SK-N-SH treated with all-trans-retinoic acid at 6 μM for 48 hours (cell line): Measurements from ENCODE around the gene SAC3D1.

Experiments used
- ATAC-seq: fragments of 200-7000 bp; cut with Tn5 transposase; 3 replicates; pipeline ENCODE4 v1.9.1; 2020; ENCODE audit warnings: mild to moderate bottlenecking, moderate library complexity
- CREB5 ChIP-seq: fragments of 250-450 bp; sonication (Bioruptor Pico); IDR thresholded peaks from 2 replicates; pipeline ENCODE4 v1.5.1; 2020; ENCODE audit warnings: low read depth, mild to moderate bottlenecking, moderate library complexity
- CSDC2 ChIP-seq: fragments of 250-450 bp; sonication (Bioruptor Pico); IDR thresholded peaks from 2 replicates; pipeline ENCODE4 v1.5.0; 2020; ENCODE audit warnings: mild to moderate bottlenecking, moderate library complexity
- ESRRG ChIP-seq: fragments of 250-450 bp; sonication (Bioruptor Pico); IDR thresholded peaks from 2 replicates; pipeline ENCODE4 v1.6.1; 2021; ENCODE audit warnings: mild to moderate bottlenecking
- GLIS3 ChIP-seq: fragments of 250-450 bp; sonication (Bioruptor Pico); IDR thresholded peaks from 2 replicates; pipeline ENCODE4 v1.5.0; 2020; ENCODE audit warnings: mild to moderate bottlenecking, moderate library complexity
- ISL1 ChIP-seq: fragments of 250-450 bp; sonication (Bioruptor Pico); IDR thresholded peaks from 2 replicates; pipeline ENCODE4 v2.1.2; 2022; ENCODE audit warnings: mild to moderate bottlenecking, moderate library complexity
- OSR1 ChIP-seq: fragments of 250-450 bp; sonication (Bioruptor Pico); IDR thresholded peaks from 2 replicates; pipeline ENCODE4 v1.8.0; 2022; ENCODE audit warnings: moderate library complexity, mild to moderate bottlenecking, inconsistent platforms
- PATZ1 ChIP-seq: fragments of 250-450 bp; sonication (Bioruptor Pico); IDR thresholded peaks from 2 replicates; pipeline ENCODE4 v1.8.0; 2020; ENCODE audit warnings: mild to moderate bottlenecking, moderate library complexity, borderline replicate concordance
- POU6F1 ChIP-seq: fragments of 250-450 bp; sonication (Bioruptor Pico); IDR thresholded peaks from 2 replicates; pipeline ENCODE4 v1.8.0; 2021; ENCODE audit warnings: low read depth, mild to moderate bottlenecking, moderate library complexity, borderline replicate concordance
- RARB ChIP-seq: fragments of 250-450 bp; sonication (Bioruptor Pico); IDR thresholded peaks from 2 replicates; pipeline ENCODE4 v1.8.0; 2021; ENCODE audit warnings: mild to moderate bottlenecking, moderate library complexity
- SNAI2 ChIP-seq: fragments of 250-450 bp; sonication (Bioruptor Pico); IDR thresholded peaks from 2 replicates; pipeline ENCODE4 v1.5.0; 2020; ENCODE audit warnings: mild to moderate bottlenecking, moderate library complexity
- TCF4 ChIP-seq: fragments of 250-450 bp; sonication (Bioruptor Pico); IDR thresholded peaks from 2 replicates; pipeline ENCODE4 v1.8.0; 2021; ENCODE audit warnings: mild to moderate bottlenecking, moderate library complexity, borderline replicate concordance
- TOX ChIP-seq: fragments of 250-450 bp; sonication (Bioruptor Pico); IDR thresholded peaks from 2 replicates; pipeline ENCODE4 v1.8.0; 2021; ENCODE audit warnings: mild to moderate bottlenecking, moderate library complexity, borderline replicate concordance
- ZC3H10 ChIP-seq: fragments of 250-450 bp; sonication (Bioruptor Pico); IDR thresholded peaks from 2 replicates; pipeline ENCODE4 v1.5.1; 2021; ENCODE audit warnings: mild to moderate bottlenecking, moderate library complexity
- ZFP3 ChIP-seq: fragments of 250-450 bp; sonication (Bioruptor Pico); IDR thresholded peaks from 2 replicates; pipeline ENCODE4 v1.5.0; 2020; ENCODE audit warnings: mild to moderate bottlenecking, moderate library complexity
- ZNF70 ChIP-seq: fragments of 450-650 bp; formaldehyde crosslinking; IDR thresholded peaks from 2 replicates; pipeline ENCODE4 v1.5.0; 2020; ENCODE audit warnings: mild to moderate bottlenecking, moderate library complexity
- ZNF8 ChIP-seq: fragments of 450-650 bp; formaldehyde crosslinking; IDR thresholded peaks from 2 replicates; pipeline ENCODE4 v1.5.0; 2020; ENCODE audit warnings: mild to moderate bottlenecking, moderate library complexity
- TF ChIP-seq, protein P1 (sequence below): fragments of 250-450 bp; sonication (Bioruptor Pico); IDR thresholded peaks from 2 replicates; pipeline ENCODE4 v1.5.0; 2020; ENCODE audit warnings: mild to moderate bottlenecking, moderate library complexity
- TF ChIP-seq, protein P2 (sequence below): fragments of 250-450 bp; sonication (Bioruptor Pico); IDR thresholded peaks from 2 replicates; pipeline ENCODE4 v1.5.1; 2021; ENCODE audit warnings: mild to moderate bottlenecking, moderate library complexity

The SAC3D1 gene

GRCh38 chr11:65056999-65057398 lies 16.0 kb downstream of the SAC3D1 start:
- TF ChIP-seq ZNF70 (CRISPR knock-in tag), result no peak
- TF ChIP-seq ZC3H10 (CRISPR knock-in tag), result no peak
- no peak for TF ChIP-seq POU6F1 (CRISPR knock-in tag)
- TF ChIP-seq, protein P1, sequence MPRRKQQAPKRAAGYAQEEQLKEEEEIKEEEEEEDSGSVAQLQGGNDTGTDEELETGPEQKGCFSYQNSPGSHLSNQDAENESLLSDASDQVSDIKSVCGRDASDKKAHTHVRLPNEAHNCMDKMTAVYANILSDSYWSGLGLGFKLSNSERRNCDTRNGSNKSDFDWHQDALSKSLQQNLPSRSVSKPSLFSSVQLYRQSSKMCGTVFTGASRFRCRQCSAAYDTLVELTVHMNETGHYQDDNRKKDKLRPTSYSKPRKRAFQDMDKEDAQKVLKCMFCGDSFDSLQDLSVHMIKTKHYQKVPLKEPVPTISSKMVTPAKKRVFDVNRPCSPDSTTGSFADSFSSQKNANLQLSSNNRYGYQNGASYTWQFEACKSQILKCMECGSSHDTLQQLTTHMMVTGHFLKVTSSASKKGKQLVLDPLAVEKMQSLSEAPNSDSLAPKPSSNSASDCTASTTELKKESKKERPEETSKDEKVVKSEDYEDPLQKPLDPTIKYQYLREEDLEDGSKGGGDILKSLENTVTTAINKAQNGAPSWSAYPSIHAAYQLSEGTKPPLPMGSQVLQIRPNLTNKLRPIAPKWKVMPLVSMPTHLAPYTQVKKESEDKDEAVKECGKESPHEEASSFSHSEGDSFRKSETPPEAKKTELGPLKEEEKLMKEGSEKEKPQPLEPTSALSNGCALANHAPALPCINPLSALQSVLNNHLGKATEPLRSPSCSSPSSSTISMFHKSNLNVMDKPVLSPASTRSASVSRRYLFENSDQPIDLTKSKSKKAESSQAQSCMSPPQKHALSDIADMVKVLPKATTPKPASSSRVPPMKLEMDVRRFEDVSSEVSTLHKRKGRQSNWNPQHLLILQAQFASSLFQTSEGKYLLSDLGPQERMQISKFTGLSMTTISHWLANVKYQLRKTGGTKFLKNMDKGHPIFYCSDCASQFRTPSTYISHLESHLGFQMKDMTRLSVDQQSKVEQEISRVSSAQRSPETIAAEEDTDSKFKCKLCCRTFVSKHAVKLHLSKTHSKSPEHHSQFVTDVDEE (CRISPR knock-in tag), result no peak
- TF ChIP-seq CSDC2 (CRISPR knock-in tag), result no peak
- TF ChIP-seq TCF4 (CRISPR knock-in tag), result no peak
- TF ChIP-seq, all 23 proteins: peak for 0
- ATAC-seq, result no peak

DNA sequence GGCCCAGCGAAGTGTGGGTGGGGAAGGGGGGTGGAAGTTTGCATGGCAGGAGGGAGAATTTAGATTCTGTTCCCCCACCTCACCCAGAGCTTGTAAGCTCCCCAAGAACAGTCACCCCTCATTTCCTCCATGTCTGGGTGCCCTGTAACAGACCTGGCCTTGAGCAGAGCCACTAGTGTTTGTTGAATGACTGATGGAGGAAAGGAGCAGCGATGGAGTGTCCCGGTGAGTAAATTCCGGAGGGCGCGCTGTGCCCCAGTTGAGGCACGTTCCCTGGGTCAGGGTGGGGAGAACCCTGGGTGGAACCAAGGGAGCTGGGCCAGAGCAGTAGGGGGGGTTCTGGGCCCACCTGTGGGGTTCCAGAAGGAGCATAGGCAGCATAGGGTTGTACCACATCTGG lies 16.5 kb downstream of the SAC3D1 start:
- ATAC-seq, result no peak

More for the DNA sequence above, 16.5 kb downstream of the SAC3D1 start:
- TF ChIP-seq ZNF8 (CRISPR knock-in tag), result no peak
- TF ChIP-seq TOX (CRISPR knock-in tag), result no peak
- TF ChIP-seq ZFP3, result no peak
- no peak for TF ChIP-seq PATZ1 (CRISPR knock-in tag)
- TF ChIP-seq RARB, result no peak
- TF ChIP-seq, protein P2, sequence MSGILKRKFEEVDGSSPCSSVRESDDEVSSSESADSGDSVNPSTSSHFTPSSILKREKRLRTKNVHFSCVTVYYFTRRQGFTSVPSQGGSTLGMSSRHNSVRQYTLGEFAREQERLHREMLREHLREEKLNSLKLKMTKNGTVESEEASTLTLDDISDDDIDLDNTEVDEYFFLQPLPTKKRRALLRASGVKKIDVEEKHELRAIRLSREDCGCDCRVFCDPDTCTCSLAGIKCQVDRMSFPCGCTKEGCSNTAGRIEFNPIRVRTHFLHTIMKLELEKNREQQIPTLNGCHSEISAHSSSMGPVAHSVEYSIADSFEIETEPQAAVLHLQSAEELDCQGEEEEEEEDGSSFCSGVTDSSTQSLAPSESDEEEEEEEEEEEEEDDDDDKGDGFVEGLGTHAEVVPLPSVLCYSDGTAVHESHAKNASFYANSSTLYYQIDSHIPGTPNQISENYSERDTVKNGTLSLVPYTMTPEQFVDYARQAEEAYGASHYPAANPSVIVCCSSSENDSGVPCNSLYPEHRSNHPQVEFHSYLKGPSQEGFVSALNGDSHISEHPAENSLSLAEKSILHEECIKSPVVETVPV, result no peak
- TF ChIP-seq OSR1, result no peak
- no peak for TF ChIP-seq POU6F1 (CRISPR knock-in tag)
- TF ChIP-seq GLIS3 (CRISPR knock-in tag), result no peak
- TF ChIP-seq ISL1 (CRISPR knock-in tag), result no peak
- TF ChIP-seq ESRRG (CRISPR knock-in tag), result no peak
- no peak for TF ChIP-seq ZC3H10 (CRISPR knock-in tag)
- no peak for TF ChIP-seq CREB5 (CRISPR knock-in tag)
- TF ChIP-seq SNAI2 (CRISPR knock-in tag), result no peak
